GM19468 (cell line): ENCODE data around the gene SHISA9.

Experiments used
- ATAC-seq: cut with Tn5 transposase; IDR thresholded peaks from one replicate; pipeline ENCODE4 v1.9.1; 2021; ENCODE audit warnings: mild to moderate bottlenecking, moderate library complexity, moderate number of reproducible peaks; ENCODE audit not compliant: unreplicated experiment; ENCODE audit errors: extremely low read depth

SHISA9 gene

GRCh38 chr16:13062219-13062618 is 160.8 kb downstream of the SHISA9 start:
- ATAC-seq: no peak

GRCh38 chr16:13063457-13063856 is 162.1 kb downstream of the SHISA9 start:
- ATAC-seq: no peak

GRCh38 chr16:13064821-13065220 is 163.4 kb downstream of the SHISA9 start:
- ATAC-seq: no peak

- ATAC-seq: no peak
Observed at GRCh38 chr16:13067648-13068047, 166.2 kb downstream of the SHISA9 start.

GRCh38 chr16:13068912-13069583 is 167.7 kb downstream of the SHISA9 start:
- no peak for ATAC-seq

GRCh38 chr16:13070268-13070667 is 168.9 kb downstream of the SHISA9 start:
- no peak for ATAC-seq

- no peak for ATAC-seq
Observed at GRCh38 chr16:13076878-13077277, 175.5 kb downstream of the SHISA9 start.

- no peak for ATAC-seq
Observed at GRCh38 chr16:13077816-13078215, 176.4 kb downstream of the SHISA9 start.

GRCh38 chr16:13080531-13080930 is 179.1 kb downstream of the SHISA9 start:
- no peak for ATAC-seq

- ATAC-seq: no peak
Observed at GRCh38 chr16:13081825-13082331, 180.5 kb downstream of the SHISA9 start.

- no peak for ATAC-seq
Observed at GRCh38 chr16:13083681-13084080, 182.3 kb downstream of the SHISA9 start.

GRCh38 chr16:13084331-13084730 is 182.9 kb downstream of the SHISA9 start:
- no peak for ATAC-seq

GRCh38 chr16:13093661-13094060 is 192.3 kb downstream of the SHISA9 start:
- ATAC-seq: no peak

GRCh38 chr16:13095061-13095460 is 193.7 kb downstream of the SHISA9 start:
- ATAC-seq: no peak

GRCh38 chr16:13098536-13098935 is 197.1 kb downstream of the SHISA9 start:
- ATAC-seq: no peak

GRCh38 chr16:13099822-13100221 is 198.4 kb downstream of the SHISA9 start:
- no peak for ATAC-seq

GRCh38 chr16:13100970-13101369 is 199.6 kb downstream of the SHISA9 start:
- ATAC-seq: no peak

GRCh38 chr16:13101828-13102227 is 200.4 kb downstream of the SHISA9 start:
- ATAC-seq: no peak

- no peak for ATAC-seq
Observed at GRCh38 chr16:13102401-13102800, 201.0 kb downstream of the SHISA9 start.

- ATAC-seq: no peak
Observed at GRCh38 chr16:13103831-13104530, 202.6 kb downstream of the SHISA9 start.

- no peak for ATAC-seq
Observed at GRCh38 chr16:13104772-13105171, 203.4 kb downstream of the SHISA9 start.

GRCh38 chr16:13105427-13105826 is 204.0 kb downstream of the SHISA9 start:
- ATAC-seq: no peak
